Astrocyte (in vitro differentiated cells and primary cell): ENCODE data around the gene EXOSC2. TPM values are rescaled to one million over a fixed set of nuclear protein-coding genes. Genes with fewer than 3 reads are reported as not detected.

Experiments
- DNase-seq: peaks from one replicate; pipeline ENCODE4 v3.0.0-alpha.2; 2010; ENCODE audit warnings: low read depth
- FAIRE-seq: peaks from 2 replicates; lab custom pipeline; 2011; peaks lifted over from hg19 to GRCh38; lab: Jason Lieb, UNC
- H2AFZ ChIP-seq: 2 replicates; pipeline ENCODE4 v1.6.0; 2012; ENCODE audit warnings: low read depth, low read length, inconsistent platforms
- H3K27ac ChIP-seq: 2 replicates; pipeline ENCODE4 v1.5.1; 2011; ENCODE audit warnings: low read depth, low read length, inconsistent platforms
- H3K27me3 ChIP-seq: 2 replicates; pipeline ENCODE4 v1.6.0; 2011; ENCODE audit warnings: low read length, inconsistent platforms; ENCODE audit not compliant: insufficient read depth
- H3K36me3 ChIP-seq: 2 replicates; pipeline ENCODE4 v1.5.1; 2011; ENCODE audit warnings: low read length, inconsistent platforms; ENCODE audit not compliant: insufficient read depth
- H3K4me1 ChIP-seq: 2 replicates; pipeline ENCODE4 v1.5.1; 2011; ENCODE audit warnings: low read length, inconsistent platforms; ENCODE audit not compliant: insufficient read depth
- H3K4me2 ChIP-seq: 2 replicates; pipeline ENCODE4 v1.6.0; 2012; ENCODE audit warnings: low read length, inconsistent platforms
- H3K4me3 ChIP-seq: 2 replicates; pipeline ENCODE4 v1.5.1; 2011; ENCODE audit warnings: low read depth, mild to moderate bottlenecking, low read length, inconsistent platforms; ENCODE audit not compliant: insufficient read depth
- H3K79me2 ChIP-seq: 2 replicates; pipeline ENCODE4 v1.6.0; 2012; ENCODE audit warnings: mild to moderate bottlenecking, low read length, inconsistent platforms; ENCODE audit not compliant: insufficient read depth
- H3K9ac ChIP-seq: 2 replicates; pipeline ENCODE4 v1.6.0; 2012; ENCODE audit warnings: mild to moderate bottlenecking, low read length, inconsistent platforms
- H3K9me3 ChIP-seq: 2 replicates; pipeline ENCODE4 v1.5.1; 2012; ENCODE audit warnings: low read depth, mild to moderate bottlenecking, low read length, inconsistent platforms; ENCODE audit not compliant: insufficient read depth
- H4K20me1 ChIP-seq: 2 replicates; pipeline ENCODE4 v1.6.0; 2012; ENCODE audit warnings: low read length, inconsistent platforms; ENCODE audit not compliant: insufficient read depth
- H3K27ac Mint-ChIP-seq: one replicate; pipeline ENCODE4 v1.8.0; 2021; ENCODE audit warnings: mild to moderate bottlenecking, mixed read lengths; ENCODE audit not compliant: unreplicated experiment
- H3K27me3 Mint-ChIP-seq: one replicate; pipeline ENCODE4 v1.8.0; 2021; ENCODE audit warnings: low read depth, mixed read lengths; ENCODE audit not compliant: unreplicated experiment
- H3K36me3 Mint-ChIP-seq: one replicate; pipeline ENCODE4 v1.8.0; 2021; ENCODE audit warnings: low read depth, mixed read lengths; ENCODE audit not compliant: unreplicated experiment
- H3K4me1 Mint-ChIP-seq: one replicate; pipeline ENCODE4 v1.8.0; 2021; ENCODE audit warnings: low read depth, mixed read lengths; ENCODE audit not compliant: unreplicated experiment
- H3K4me3 Mint-ChIP-seq: one replicate; pipeline ENCODE4 v1.8.0; 2021; ENCODE audit warnings: mild to moderate bottlenecking, moderate library complexity, mixed read lengths; ENCODE audit not compliant: unreplicated experiment
- H3K9me3 Mint-ChIP-seq: one replicate; pipeline ENCODE4 v1.8.0; 2021; ENCODE audit warnings: mild to moderate bottlenecking, mixed read lengths; ENCODE audit not compliant: unreplicated experiment
- CTCF ChIP-seq: IDR thresholded peaks from 2 replicates; pipeline ENCODE4 v1.5.1; 2011; ENCODE audit warnings: low read depth, mild to moderate bottlenecking, inconsistent platforms, low read length, moderate library complexity; ENCODE audit not compliant: insufficient read depth
- EZH2 ChIP-seq: IDR thresholded peaks from 2 replicates; pipeline ENCODE4 v1.6.1; 2012; ENCODE audit warnings: mild to moderate bottlenecking, low read length, inconsistent platforms; ENCODE audit not compliant: insufficient read depth
- total RNA-seq: library from RNA; stranded (reverse); gene quantifications from 2 replicates; pipeline ENCODE4 v1.2.1, GENCODE V29; 2021

EXOSC2 gene
- total RNA-seq, 1 donor from 2014 or later, result 28.1 TPM

GRCh38 chr9:130735566-130735965, 42.0 kb downstream of the EXOSC2 start:
- Mint-ChIP-seq H3K36me3 (peaks cover 5% of the 10 kb centered on the region), H3K27ac (no peak overlapping the region), H3K27me3 (no peaks in the 10 kb centered on the region), H3K4me3 (no peak overlapping the region), H3K4me1 (peaks cover 3% of the 10 kb centered on the region), H3K9me3 (no peaks in the 10 kb centered on the region)
- Histone ChIP-seq H3K36me3 (no peaks in the 10 kb centered on the region), H3K4me2 (no peak overlapping the region), H3K4me3 (no peak overlapping the region), H4K20me1 (peaks cover 34% of the 10 kb centered on the region), H3K27me3 (no peaks in the 10 kb centered on the region), H2AFZ (no peak overlapping the region), H3K9me3 (no peaks in the 10 kb centered on the region), H3K27ac (no peak overlapping the region), H3K9ac (no peak overlapping the region), H3K79me2 (peaks cover 73% of the 10 kb centered on the region), H3K4me1 (no peaks in the 10 kb centered on the region)
- TF ChIP-seq EZH2 (no peak), CTCF (no peak)
- FAIRE-seq (no peak), DNase-seq (no peak)

DNA sequence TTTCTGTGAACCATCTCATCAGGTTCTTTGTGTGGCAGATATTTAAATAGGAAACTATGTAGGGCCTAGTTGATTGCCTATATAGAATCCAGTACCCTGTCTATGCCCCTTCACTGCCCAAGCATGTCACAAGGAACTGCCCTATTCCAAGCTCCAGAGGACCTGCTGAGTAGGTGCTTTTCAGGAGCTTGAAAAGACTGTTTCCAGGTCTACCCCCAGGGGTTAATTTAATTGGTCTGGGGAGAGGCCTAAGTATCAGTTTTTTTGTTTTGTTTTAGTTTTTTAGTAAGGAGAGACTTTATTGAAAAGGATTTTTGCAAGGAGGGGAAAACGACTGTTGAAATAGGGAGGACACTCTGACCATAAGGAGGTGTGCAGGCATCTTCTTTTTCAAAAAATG, 43.3 kb downstream of the EXOSC2 start:
- H3K4me3 ChIP-seq, result no peak overlapping the region
- H3K9me3 ChIP-seq, result no peaks in the 10 kb centered on the region
- no peaks in the 10 kb centered on the region for H3K9me3 Mint-ChIP-seq
- no peak overlapping the region for H3K4me3 Mint-ChIP-seq
- H3K4me1 ChIP-seq, result peaks cover 3% of the 10 kb centered on the region
- H3K79me2 ChIP-seq, result peaks cover 72% of the 10 kb centered on the region
- no peak overlapping the region for H3K9ac ChIP-seq
- TF ChIP-seq EZH2 (no peak), CTCF (no peak)
- H2AFZ ChIP-seq, result no peak overlapping the region
- H3K4me2 ChIP-seq, result no peak overlapping the region
- H3K27ac ChIP-seq, result no peak overlapping the region
- H3K36me3 ChIP-seq, result no peaks in the 10 kb centered on the region
- FAIRE-seq (no peak), DNase-seq (no peak)
- no peaks in the 10 kb centered on the region for H3K27me3 ChIP-seq
- peaks cover 31% of the 10 kb centered on the region for H4K20me1 ChIP-seq
- no peaks in the 10 kb centered on the region for H3K27me3 Mint-ChIP-seq
- no peak overlapping the region for H3K27ac Mint-ChIP-seq
- peaks cover 5% of the 10 kb centered on the region for H3K36me3 Mint-ChIP-seq
- H3K4me1 Mint-ChIP-seq, result peaks cover 3% of the 10 kb centered on the region

DNA sequence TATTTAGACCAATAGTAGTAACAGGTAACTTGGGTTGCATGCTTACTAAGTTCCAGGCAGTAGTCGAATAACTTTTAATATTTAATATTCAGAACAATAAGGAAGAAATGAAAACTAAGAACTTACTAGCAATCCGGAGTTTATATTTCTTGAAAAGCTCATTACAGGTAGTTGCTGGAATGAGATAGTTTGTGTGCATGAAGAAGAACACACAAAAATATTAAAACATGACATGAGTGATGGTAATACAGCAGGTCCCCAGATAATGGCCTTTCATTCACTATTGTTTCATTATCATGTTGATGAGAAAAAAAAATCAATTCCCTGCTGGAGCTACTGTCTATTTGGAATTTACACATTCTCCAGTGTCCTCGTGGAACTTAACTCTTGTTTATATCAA, 44.7 kb downstream of the EXOSC2 start:
- Histone ChIP-seq H3K27ac (no peak overlapping the region), H3K27me3 (no peaks in the 10 kb centered on the region), H3K4me3 (no peak overlapping the region), H3K9ac (no peak overlapping the region), H2AFZ (no peak overlapping the region), H3K4me2 (no peak overlapping the region), H3K79me2 (peaks cover 71% of the 10 kb centered on the region), H4K20me1 (peaks cover 20% of the 10 kb centered on the region), H3K36me3 (no peaks in the 10 kb centered on the region), H3K9me3 (no peaks in the 10 kb centered on the region), H3K4me1 (peaks cover 10% of the 10 kb centered on the region)
- DNase-seq (no peak), FAIRE-seq (no peak)
- H3K36me3 Mint-ChIP-seq, result peaks cover 7% of the 10 kb centered on the region
- TF ChIP-seq EZH2 (no peak), CTCF (no peak)
- no peak overlapping the region for H3K4me3 Mint-ChIP-seq
- no peaks in the 10 kb centered on the region for H3K9me3 Mint-ChIP-seq
- no peak overlapping the region for H3K27ac Mint-ChIP-seq
- peaks cover 3% of the 10 kb centered on the region for H3K4me1 Mint-ChIP-seq
- no peaks in the 10 kb centered on the region for H3K27me3 Mint-ChIP-seq
